ENCODE measurements around the gene EHD1.

The EHD1 gene

DNA sequence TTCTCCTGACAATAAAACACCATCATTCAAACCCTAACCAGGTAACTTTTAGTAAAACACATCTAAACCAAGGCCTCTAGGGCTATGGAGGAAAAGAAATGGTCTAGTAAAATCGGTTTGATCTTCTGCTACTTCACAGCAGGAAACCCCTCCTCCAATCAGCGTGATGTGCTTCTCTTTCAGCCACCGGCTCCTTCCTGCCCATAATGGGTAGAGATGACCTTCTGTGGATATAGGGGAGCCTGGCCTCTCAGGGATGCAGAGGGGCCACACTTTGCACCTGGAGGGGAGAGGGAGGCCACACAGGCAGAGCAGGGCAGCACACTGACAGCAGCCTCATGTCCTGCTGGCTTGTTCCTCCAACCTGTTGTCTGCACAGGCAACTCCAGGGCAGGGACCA lies 6.9 kb downstream of the EHD1 start:
- DNase-seq = no peak

DNA sequence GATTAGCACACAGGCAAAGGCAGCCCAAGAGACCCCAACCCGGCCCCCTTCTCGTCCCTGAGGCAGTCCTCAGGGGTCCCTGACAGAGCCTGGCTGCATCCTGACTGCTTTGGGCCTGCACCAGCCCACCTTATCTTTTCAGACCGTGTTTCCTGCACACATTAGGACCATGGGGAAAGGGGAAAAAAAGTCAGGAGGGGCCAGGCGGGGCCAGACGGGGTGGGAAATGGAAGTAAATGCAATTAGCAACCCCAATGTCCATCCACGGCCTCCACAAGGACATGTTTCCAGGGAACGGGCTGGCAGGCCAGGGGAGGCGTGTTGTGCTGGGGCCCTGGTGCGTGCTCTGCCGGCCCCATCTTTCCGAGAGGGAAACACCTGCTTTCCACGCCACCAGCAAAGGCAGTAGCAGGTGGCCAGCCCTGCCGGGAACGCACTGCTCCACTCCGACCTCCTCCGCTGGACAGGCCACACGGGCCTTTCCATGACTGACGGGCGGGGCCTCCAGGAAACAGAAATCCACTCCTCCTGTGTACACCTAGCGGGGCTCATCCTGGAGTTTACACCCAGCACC lies 7.4 kb downstream of the EHD1 start:
- DNase-seq = no peak

DNA sequence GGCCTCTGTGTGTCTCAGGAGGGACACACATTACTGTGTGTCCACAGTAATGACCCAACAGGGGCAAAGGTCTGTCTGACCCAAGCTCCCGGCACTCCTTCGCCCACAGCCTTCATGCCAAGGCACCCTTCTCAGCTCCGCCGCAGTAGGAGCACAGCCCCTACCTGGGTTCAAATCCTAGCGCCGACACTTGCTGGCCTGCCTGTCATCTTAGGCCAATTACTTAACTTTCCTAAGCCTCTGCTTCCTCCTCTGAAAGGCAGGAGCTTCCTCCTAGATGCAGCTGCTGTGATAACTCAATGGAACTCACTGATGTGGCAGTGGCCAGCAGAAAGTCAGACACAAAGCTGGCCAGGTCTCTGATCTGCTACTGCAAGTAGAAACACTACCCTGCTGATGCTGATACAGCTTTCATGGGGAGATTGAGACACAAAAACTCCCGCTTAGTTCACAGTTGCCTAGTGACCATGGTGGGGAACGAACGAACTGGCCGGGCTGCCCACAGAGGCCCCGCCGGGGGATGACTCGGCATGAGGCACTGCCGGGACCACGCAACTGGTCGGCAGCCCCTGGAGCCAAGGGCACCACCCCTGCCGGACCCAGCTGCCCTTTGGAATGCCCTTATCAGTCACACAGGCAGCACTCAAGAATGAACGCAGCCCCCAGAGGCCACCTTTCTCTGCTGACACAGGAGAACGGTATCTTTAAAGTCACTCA lies 8.1 kb downstream of the EHD1 start:
- DNase-seq = no peak

DNA sequence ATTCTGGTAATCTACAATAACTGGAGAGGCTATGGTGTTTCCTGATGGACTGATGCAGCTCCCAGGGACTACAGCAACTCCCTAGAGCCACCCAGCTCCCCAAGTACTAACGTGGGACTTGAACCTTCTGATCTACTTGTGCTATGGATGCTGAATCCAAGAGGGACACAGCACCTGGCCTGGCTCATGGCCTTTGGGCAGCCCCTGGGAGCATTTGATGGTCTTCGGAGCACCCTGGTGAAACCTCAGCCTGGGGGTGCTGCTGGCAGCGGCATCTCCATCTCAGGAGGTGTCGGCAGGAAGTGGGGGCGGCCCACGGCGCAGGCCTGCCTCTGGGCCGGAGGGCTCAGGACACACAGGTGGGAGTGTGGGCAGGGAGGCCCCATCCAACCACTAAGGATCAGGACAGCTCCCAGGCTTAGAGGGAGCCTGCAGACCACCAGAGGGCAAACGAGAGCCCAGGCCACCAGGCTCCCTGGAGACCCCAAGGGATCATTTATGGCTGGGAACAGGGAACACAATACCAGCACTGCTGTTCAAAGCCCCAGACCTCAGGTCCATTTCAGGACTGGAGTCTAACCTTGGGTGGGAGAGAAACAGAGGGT lies 8.7 kb downstream of the EHD1 start:
- no peak for DNase-seq

DNA sequence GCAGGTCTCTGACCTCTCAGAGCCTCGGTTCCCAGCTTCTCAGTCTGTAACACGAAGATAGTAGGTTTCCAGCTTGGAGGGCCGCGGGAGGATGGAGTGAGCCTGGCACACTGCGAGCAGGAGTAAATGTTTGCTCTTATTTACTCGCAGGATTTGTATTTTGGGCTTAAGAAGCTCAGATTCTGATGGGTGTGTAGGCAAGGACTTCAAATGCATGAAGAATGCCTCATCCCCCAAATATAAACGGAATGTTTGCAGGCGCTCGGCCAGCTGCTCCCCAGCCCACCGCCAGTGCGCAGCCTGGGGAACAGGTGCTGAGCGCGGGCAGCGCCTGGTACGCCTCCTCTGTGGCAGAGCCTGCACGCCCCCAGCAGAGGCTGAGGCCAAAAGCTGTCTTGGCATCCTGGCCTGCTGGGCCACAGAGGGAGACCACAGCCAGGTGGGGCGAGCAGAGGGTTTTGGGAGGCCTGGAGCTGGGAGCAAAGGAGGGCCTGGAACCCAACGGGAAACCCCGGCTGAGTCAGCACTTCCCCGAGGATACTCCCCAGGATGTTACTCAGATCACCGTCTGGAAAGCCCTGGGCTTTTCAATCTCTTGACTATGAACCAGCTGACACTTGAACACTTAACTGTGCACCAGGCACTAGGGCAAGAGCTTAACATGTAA lies 9.4 kb downstream of the EHD1 start:
- DNase-seq = no peak

DNA sequence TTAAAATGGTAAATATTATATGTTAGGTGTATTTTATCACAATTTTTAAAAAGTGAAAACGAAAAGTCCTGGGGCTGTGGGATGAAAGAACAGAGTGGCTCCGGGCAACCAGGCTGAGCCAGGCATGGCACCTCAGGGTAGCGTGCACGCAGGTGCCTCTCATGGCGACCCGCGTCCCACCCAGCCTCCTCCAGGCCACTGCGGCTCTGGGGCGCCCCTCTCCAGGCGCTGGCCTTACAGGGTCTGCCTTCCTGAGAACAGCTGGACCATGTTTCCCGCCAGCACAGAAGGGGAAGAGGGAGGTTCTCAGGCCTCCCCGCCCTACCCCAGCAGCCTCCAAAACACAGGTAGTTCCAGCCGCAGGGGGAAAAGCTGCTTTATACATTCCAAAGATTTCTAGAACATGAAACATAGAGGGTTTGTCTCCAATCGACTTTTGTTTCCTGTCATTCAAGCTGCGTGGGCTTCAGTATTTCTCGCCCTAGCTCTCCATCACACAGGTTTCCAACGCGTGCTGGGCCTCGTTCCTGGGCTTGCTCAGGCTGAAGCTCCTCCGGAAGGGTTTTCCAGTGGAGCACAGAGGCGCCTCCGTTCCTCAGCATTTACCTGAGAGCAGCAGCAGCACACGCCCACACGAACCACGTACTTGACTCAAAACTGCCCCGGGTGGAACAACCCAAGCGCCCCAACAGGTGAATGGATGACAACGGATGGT lies 10.5 kb downstream of the EHD1 start:
- no peak for DNase-seq

DNA sequence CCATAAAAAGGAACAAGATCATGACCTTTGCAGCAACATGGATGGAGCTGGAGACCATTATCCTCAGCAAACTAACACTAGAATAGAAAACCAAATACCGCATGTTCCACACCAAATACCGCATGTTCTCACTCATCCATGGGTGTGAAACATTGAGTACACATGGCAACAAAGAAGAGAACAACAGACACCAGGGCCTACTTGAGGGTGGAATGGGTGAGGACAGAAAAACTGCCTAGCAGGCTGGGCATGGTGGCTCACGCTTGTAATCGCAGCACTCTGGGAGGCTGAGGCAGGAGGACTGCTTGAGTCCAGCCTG lies 12.3 kb downstream of the EHD1 start:
- no peak for DNase-seq

DNA sequence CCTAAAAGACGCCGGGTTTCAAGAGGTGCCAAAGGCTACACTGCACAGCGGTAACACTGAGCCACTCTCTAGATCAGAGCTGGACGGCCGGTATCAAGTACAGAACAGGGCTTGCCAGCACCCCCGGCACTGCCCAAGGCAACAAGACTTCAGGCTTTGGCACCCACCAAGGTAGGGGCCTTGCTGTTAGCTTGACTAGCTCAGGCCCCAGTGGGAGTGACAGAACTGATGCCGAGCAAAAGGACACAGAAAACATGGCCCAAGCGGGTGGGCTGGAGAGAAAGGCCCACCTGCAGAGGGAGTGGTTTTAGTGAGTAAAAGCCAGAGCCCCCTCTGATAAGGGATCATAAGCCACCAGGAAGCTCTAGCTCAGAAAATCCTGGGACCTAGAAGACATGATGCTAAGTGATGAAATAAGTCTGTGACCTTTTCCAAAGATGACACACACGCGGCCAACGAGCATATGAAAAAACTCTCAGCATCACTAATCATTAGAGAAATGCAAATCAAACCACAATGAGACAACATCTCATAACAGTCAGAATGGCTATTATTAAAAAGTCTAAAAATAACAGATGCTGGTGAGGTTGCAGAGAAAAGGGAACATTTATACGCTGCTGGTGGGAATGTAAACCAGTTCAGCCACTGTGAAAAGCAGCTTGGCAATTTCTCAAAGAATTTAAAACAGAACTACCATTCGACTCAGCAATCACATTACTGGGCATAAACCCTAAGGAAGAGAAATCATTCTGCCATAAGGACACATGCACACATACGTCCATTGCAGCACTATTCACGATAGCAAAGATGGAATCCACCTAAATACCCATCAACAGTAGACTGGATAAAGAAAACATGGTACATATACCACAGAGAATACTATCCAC lies 12.9 kb downstream of the EHD1 start:
- DNase-seq = no peak

DNA sequence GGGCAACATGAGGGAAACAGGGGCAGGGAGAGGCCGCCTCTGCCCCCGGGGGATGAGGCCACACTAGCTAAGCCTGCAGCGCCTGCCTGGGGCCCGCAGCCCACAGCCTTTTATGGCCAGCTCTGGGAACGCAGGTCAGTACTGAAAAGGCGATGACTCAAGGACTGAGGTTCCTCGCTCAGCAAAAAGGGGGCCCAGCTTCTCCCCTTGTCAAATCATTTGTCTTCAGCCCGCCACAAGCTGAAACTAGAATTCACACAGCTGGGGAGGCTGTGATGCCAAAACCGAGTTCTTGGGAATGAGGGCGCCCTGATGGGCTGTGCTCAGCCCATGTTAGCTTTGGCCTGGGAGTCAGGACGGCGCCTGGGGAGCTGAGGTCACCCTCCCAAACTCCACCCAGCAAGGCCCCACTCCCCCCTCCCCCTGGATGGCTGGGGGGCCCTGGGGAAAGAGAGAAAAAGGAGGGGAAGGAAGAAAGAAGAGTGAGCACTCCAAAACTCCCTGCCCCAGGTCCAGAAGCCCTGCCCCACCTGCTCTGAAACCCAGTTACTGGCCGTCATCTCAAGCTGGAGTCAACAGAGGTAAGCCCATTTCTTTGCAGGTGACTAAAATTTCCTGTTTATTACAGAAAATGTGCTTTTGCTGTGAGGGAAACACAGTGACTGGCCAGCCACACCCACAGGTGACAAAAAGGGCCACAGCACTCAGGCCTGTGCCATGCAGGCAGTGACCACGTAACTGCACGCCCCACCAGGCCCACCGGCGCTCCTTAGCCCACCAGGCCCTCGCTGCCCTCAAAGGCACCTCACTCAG lies 13.7 kb downstream of the EHD1 start:
- no peak for DNase-seq

DNA sequence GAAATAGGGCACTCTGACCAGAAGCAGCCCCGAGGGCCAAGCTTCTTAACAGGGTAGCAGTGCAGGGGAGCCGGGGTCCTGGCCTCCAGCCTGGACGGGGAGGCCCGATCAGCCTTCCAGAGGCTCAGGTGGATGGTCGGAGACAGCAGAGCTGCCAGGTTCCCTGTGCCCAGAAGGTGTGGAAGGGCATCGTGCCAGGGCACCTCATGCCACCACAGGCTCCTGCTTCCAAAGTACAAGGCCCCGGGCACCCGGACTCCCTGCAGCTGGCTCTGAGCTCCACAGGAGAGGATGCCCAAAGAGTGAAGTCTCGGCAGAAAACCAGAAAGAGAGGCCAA lies 14.3 kb downstream of the EHD1 start:
- DNase-seq = no peak

DNA sequence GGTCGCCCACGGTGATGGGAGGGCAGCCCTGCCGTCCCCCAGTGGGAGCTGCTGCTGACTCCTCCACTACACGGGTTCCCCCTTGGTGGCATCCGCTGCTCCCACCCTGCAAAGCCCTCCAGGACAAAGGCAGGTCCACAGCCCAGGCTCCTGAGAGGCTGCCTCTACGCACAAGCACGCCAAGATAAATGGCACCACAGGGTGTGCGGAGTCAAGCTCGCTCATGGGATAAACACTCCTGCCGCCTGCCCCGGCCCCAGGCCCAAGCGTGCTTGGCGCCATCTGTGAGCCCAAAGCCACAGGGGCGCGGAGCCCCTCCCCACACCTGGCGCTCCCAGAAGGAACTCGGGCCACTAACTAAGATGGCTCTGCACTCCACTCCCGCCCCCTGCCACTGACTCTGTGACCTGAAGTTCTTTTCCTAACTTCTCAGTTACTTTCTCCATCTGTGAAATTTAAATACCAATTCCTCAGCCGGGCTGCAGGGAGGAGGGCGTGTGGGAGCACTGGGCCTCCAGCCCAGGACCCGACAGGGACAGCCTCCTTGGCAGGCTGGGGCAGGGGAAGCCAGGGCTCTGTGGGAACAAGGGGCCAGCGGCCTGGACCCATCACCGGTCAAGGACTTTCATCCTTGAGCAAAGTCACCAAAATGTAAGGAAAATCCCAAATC lies 14.9 kb downstream of the EHD1 start:
- no peak for DNase-seq

DNA sequence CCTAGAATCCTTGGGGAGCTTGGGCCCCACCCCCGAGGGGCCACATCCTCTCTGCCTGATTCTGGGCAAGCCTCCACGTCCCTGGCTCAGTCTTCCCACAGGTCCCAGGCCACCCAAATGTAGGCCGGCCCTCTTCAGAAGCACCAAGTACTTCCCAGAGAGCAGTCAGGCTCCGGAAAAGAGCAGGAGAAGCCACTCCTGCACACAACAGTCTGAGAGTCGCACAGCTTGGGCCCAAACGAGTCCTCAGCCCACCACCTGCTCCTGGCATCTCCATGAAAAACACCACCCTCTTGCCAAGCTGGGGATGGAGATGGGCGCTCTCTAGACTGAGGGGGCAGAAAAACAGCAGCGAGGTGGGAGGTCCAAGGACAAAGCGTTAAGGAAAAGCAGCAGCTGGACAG lies 15.4 kb downstream of the EHD1 start:
- DNase-seq = no peak

DNA sequence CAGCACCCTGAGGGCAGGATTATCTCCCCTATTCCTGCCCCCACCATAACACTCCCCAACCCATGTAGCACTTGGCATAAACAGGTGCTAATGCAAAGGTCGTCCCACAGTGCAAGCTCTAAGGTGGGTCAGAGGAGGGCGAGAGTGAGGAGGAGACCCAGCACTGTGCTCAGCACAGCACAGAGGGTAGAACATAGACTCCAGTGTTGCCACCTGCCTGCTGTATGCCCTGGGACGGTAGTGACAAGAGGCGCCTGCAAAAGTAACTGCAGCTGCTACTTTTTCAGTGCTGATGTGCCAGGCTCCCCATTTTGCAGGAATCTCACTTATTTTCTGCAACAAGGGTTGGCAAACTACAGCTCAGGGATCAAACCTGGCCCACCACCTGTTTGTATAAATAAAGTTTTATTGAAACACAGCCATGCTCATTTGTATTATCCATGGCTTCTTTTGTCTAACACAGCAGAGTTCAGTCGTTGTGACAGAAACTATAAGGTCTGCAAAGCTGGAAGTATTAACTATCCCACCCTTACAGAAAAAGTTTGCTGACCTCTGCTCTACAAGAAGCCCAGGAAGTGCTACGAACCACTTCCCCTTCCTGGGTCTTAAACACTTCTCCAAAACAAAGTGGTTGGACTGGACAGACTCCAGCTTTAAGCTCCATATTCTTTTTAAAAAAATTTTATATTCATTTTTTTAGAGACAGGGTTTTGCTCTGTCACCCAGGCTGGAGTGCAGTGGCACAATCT lies 17.0 kb downstream of the EHD1 start:
- DNase-seq = no peak

DNA sequence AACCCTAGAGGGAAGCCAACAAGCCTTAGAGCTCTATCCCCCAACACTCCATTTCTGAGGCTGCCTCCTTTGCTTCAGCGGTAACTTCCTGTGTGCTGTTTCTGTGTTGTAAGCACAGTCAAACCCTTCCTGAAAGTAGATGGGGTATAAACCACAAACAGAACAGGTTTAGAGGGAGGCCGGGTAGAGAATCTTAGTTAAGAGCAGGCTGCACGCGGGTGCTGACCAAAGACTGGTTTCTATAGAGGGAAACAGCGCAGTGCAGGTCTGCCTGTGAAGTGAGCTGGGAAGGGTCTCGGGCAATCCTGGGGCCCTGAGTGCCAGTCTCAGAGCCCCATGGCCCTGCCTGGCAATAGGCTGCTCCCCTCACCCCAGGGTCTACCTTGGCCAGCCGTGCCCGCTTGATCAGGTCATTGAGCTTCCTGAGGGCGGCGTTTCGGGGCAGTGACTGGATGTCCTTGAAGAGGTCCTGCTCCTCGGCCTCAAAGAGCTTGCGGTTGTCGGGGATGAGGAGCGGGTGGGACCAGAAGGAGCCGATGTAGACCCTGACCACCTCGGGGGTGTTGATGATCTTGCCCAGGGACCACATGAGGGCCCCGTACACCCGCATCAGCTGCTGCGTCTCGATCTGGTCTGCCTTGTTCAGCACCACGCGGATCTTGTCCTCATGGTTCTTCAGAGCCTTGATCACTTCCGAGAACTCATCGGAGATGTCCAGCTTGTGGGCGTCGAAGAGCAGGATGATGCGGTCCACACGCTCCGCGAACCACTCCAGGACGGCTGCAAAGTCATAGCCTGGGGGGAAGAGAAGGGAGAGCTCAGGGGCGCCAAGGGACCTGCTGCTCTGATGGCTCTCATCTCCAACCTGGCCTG lies 18.6 kb downstream of the EHD1 start:
- DNase-seq = no peak

DNA sequence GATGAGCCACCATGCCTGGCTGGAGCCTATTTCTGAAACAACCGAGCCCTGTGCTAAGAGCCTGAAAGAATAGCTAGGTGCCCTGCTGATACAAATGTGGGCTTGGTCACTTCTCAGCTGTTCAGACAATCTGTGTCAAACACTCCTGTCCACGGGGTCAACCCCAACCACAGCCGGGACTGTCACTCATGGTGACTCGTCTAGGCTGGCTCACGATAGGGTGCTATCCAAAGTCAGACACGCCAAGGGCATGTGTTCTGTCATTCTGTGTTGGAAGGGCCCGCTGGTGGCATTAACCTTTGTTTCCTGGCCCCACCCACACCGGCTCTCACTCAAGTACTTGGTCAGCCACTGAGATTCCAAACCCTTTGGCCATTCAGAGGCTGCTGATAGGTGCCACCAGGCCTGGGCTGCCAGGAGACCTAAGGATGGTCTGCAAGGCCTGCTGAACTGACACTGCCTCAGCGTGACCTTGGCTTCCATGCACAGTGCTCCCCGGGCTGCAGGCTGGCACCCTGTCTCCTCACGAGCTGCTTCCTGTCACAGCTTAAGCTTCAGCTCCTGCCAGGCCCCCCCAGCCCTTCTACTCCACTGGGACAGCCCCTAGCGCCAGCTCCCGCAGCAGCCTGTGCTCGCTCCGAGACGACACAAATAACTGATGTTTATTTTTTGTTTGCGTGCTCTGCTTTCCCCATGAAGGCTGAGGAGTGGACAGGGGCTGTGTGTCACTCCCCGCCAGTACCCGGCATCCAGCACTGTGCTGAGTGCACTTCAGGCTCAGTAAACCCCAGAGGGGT lies 19.8 kb downstream of the EHD1 start:
- DNase-seq = no peak

DNA sequence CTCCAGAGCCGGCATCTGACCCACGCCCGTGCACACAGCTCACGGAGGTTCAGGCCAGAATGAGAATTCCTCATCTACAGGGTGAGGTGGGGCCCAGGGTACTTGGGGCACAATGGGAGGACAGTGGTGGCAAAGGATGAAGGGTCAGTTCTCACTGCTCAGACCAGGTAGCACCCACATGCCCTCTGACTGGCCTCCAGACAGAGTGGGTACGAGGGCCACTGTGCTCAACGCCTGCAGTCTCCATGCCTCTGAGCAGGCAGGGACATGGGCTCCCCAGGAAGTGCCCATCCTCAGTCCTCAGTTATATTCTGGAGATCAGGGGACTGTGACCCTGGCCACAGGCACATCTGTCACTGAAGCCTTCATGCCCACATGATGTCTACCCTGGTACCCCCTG lies 20.9 kb downstream of the EHD1 start:
- DNase-seq = no peak

DNA sequence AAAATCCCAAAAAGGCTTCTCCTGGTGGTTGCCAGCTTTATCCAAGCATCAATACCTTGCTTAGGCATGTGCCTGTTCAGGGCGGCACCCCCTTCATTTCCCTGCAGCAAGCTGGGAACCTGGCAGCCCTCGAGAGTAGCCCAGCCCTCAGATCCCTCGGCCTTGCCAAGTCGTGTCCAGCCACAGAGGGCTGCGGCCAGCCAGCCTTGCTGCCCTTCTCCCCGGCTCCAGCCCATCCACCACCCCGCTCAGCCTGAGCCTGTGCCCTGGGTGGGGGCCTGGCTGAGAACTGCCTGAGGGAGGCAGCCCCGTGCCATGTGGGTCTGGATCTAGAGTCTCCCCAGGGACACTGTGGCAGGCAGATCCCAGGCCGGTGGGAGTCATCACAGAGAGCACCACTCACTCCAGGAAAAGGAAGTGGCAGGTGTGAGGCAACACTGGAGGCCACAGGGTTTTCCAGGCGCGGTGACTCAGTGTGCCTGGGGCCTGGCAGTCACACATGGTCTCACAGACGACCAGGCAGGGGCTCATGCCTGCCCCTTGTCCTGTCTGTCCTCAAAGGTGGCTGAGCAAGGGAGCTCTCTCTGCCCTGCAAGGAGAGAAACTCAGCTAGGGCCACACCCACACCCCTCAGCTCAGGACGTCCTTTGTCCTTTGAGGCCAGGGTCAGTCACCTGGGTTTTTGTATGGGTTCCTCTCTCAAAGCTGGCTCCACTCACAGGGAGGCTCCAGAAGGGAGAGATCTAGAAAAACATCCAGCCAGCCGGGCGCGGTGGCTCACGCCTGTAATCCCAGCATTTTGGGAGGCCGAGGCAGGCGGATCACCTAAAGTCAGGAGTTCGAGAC lies 21.8 kb downstream of the EHD1 start:
- peak; percentile 90 for DNase-seq

Data from DMS53 (cell line).